K562 (cell line): Measurements from ENCODE around the gene ZNF284. TPM values are rescaled to one million over a fixed set of nuclear protein-coding genes. Genes with fewer than 3 reads are reported as not detected.

Experiments
- ARID2 ChIP-seq: fragments of 450-650 bp; IDR thresholded peaks from 2 replicates; pipeline ENCODE4 v1.6.1; 2017; ENCODE audit warnings: antibody characterized with exemption, mild to moderate bottlenecking
- BRF1 ChIP-seq: IDR thresholded peaks from 3 replicates; pipeline ENCODE4 v1.6.1; 2011; ENCODE audit warnings: borderline replicate concordance, mild to moderate bottlenecking; ENCODE audit not compliant: insufficient read length; ENCODE audit errors: extremely low read depth
- GTF2A2 ChIP-seq: IDR thresholded peaks from 2 replicates; pipeline ENCODE4 v1.6.1; 2016; ENCODE audit warnings: mild to moderate bottlenecking, missing genetic modification characterization, missing compliant biosample characterization
- HMGXB4 ChIP-seq: sonication (generic); formaldehyde crosslinking; IDR thresholded peaks from 2 replicates; pipeline ENCODE4 v1.8.1; 2023; ENCODE audit warnings: mild to moderate bottlenecking, missing genetic modification reagents
- NCOR1 ChIP-seq: fragments of 450-650 bp; IDR thresholded peaks from 2 replicates; pipeline ENCODE4 v1.6.1; 2016; ENCODE audit warnings: mild to moderate bottlenecking, moderate library complexity
- PHB ChIP-seq: fragments of 250-450 bp; sonication (Bioruptor Pico); IDR thresholded peaks from 2 replicates; pipeline ENCODE4 v1.5.0; 2021
- PTBP1 ChIP-seq: fragments of 200-400 bp; formaldehyde crosslinking; IDR thresholded peaks from 2 replicates; pipeline ENCODE4 v1.6.1; 2017; ENCODE audit warnings: low read depth, low read length
- SP1 ChIP-seq: sonication (generic); formaldehyde crosslinking; IDR thresholded peaks from 2 replicates; pipeline ENCODE4 v1.8.1; 2022; ENCODE audit warnings: mild to moderate bottlenecking, missing genetic modification reagents
- STAT6 ChIP-seq: sonication (generic); formaldehyde crosslinking; IDR thresholded peaks from 2 replicates; pipeline ENCODE4 v1.8.1; 2023; ENCODE audit warnings: mild to moderate bottlenecking, missing genetic modification reagents
- TAF9B ChIP-seq: fragments of 450-650 bp; IDR thresholded peaks from 2 replicates; pipeline ENCODE4 v1.6.1; 2018; ENCODE audit warnings: mild to moderate bottlenecking; ENCODE audit not compliant: partially characterized antibody
- THAP7 ChIP-seq: fragments of 250-450 bp; sonication (Bioruptor Pico); IDR thresholded peaks from 2 replicates; pipeline ENCODE4 v1.5.0; 2021
- TRIM25 ChIP-seq: fragments of 450-650 bp; IDR thresholded peaks from 2 replicates; pipeline ENCODE4 v1.7.0; 2016; ENCODE audit warnings: borderline replicate concordance
- ZNF696 ChIP-seq: fragments of 250-450 bp; sonication (Bioruptor Pico); conservative IDR thresholded peaks from 2 replicates; pipeline ENCODE4 v1.4.0; 2020; ENCODE audit warnings: mild to moderate bottlenecking, moderate library complexity
- ZSCAN32 ChIP-seq: fragments of 450-650 bp; formaldehyde crosslinking; IDR thresholded peaks from 2 replicates; pipeline ENCODE4 v1.4.0; 2020; ENCODE audit warnings: mild to moderate bottlenecking, moderate library complexity
- polyA plus RNA-seq, 8 experiments: library from polyadenylated mRNA; depleted of rRNA in 4 of 8; stranded (reverse) in 5 of 8; unstranded in 3 of 8; fragments of >200 nt; fragmentation: Nextera tagmentation in 2 of 8; fragmentation: Illumina TruSeq in 1 of 8; extraction: Ambion mirVana in 2 of 8; extraction: Trizol in 1 of 8; gene quantifications; 2 replicates each; pipeline versions ENCODE4 v1.2.1 to v1.2.3, GENCODE V29; 2011 to 2014; ENCODE audit warnings: inconsistent platforms in 1 of 8, missing spikeins in 1 of 8
- total RNA-seq, 7 experiments: library from RNA; depleted of rRNA in 6 of 7; stranded (reverse); fragments of >200 nt in 6 of 7; fragmentation: Illumina TruSeq in 2 of 7; extraction: Trizol in 2 of 7; gene quantifications; 2 replicates each; pipeline versions ENCODE4 v1.2.1 to v1.2.3, GENCODE V29; 2011 to 2021; ENCODE audit warnings: low replicate concordance in 1 of 7
- TF ChIP-seq, protein P1 (sequence below), 2 experiments: fragments of 450-650 bp; conservative IDR thresholded peaks; 2 replicates each; pipeline ENCODE4 v1.6.1; 2017; ENCODE audit warnings: mild to moderate bottlenecking in 2 of 2, moderate library complexity in 2 of 2
- TF ChIP-seq, protein P2 (sequence below): fragments of 200-400 bp; formaldehyde crosslinking; IDR thresholded peaks from 2 replicates; pipeline ENCODE4 v1.6.1; 2017; ENCODE audit warnings: mild to moderate bottlenecking, low read depth, low read length, moderate library complexity

The ZNF284 gene
- total and polyA plus RNA-seq, 9 of the 15 experiments (the other 6 are each of a cell fraction or from before 2014, with no cell fraction given) = 0.07 to 0.24 (median 0.20) TPM

DNA sequence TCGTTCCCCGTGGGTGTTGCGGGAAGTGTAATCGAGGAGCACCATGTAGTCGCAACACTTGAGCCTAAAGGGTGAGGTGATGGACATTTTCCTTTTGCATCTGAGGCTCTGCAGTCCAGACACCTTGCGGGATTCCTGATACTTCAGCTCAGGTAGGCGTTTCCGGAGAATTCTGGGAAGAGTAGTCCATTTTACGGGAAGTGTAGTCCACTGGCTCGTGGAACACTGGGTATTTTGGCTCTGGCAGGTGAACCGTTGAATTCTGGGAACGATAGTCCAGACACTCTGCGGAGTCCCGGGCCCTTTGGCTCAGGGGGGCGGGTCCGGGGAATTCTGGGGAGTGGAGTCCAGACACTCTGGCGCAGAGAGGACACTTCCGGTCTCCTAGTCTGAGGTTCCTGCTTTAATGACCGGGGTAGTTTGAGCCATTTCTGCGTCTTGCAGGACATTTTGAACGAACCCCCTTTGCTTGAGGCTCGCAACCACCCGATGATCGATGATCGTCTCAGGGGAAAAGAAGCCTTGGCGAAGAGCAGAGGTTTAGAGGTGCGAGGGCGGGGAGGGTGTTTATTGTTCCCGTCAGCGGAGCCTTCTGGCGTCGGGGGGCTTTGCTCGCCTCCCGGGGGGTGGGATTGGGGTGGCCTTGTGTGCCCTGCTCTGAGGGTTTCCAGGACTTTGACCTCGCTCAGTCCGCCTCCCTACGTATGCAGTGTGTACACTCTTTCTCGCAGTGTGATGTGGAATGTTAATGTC lies 20.1 kb upstream of the ZNF284 start, which contains the start of gene ZNF223 (continued):
- TF ChIP-seq TAF9B (no peak), PTBP1 (no peak), ZSCAN32 (CRISPR knock-in tag) (no peak), THAP7 (CRISPR knock-in tag) (no peak), SP1 (no peak), PHB (CRISPR knock-in tag) (no peak), ARID2 (no peak), BRF1 (no peak), ZNF696 (no peak), STAT6 (CRISPR knock-in tag) (no peak), TRIM25 (no peak), GTF2A2 (no peak), HMGXB4 (CRISPR knock-in tag) (no peak), NCOR1 (no peak)
- TF ChIP-seq, protein P1, sequence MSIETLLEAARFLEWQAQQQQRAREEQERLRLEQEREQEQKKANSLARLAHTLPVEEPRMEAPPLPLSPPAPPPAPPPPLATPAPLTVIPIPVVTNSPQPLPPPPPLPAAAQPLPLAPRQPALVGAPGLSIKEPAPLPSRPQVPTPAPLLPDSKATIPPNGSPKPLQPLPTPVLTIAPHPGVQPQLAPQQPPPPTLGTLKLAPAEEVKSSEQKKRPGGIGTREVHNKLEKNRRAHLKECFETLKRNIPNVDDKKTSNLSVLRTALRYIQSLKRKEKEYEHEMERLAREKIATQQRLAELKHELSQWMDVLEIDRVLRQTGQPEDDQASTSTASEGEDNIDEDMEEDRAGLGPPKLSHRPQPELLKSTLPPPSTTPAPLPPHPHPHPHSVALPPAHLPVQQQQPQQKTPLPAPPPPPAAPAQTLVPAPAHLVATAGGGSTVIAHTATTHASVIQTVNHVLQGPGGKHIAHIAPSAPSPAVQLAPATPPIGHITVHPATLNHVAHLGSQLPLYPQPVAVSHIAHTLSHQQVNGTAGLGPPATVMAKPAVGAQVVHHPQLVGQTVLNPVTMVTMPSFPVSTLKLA (conservative IDR thresholded peaks at IDR 0.05) = peak in 1 of 2 experiments; percentile 57; a peak in 1 of 4 replicates
- TF ChIP-seq, protein P2, sequence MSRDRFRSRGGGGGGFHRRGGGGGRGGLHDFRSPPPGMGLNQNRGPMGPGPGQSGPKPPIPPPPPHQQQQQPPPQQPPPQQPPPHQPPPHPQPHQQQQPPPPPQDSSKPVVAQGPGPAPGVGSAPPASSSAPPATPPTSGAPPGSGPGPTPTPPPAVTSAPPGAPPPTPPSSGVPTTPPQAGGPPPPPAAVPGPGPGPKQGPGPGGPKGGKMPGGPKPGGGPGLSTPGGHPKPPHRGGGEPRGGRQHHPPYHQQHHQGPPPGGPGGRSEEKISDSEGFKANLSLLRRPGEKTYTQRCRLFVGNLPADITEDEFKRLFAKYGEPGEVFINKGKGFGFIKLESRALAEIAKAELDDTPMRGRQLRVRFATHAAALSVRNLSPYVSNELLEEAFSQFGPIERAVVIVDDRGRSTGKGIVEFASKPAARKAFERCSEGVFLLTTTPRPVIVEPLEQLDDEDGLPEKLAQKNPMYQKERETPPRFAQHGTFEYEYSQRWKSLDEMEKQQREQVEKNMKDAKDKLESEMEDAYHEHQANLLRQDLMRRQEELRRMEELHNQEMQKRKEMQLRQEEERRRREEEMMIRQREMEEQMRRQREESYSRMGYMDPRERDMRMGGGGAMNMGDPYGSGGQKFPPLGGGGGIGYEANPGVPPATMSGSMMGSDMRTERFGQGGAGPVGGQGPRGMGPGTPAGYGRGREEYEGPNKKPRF = no peak
